Erythroblast (primary cell): ENCODE measurements around the gene ARID4A.

Source experiments
- GATA1 ChIP-seq: IDR thresholded peaks from 2 replicates; pipeline ENCODE4 v1.6.1; 2011; ENCODE audit warnings: low read depth, mild to moderate bottlenecking, control low read depth, low read length, moderate library complexity
- POLR2A ChIP-seq: IDR thresholded peaks from 2 replicates; pipeline ENCODE4 v1.6.1; 2011; ENCODE audit warnings: mild to moderate bottlenecking, low read length

DNA sequence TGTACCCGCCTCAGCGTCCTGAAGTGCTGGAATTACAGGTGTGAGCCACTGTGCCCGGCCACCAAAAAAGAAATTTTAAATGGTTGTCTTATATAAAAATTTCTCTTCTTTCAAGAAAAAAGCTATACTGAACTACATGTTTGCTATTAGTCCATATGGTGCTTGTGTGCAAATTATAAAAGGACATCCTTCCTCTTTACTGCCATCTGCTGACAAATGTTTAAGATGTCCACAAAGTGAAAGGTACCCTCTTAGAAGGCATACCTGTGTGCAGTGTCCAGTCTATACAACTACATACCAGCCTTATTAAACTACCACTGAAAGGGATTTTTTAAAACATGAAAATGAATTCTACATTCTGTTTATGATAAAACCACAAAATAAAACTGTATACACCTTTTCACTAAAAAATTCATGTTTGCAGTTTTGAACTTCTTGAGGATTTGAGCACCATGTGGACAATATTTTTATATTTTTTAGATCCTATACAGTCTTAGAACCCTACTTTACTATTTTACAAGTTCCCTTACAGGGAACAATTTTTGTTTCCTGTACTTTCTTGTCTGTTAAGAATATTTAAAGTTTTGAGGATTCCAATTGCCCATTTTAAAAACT is 64.5 kb downstream of the ARID4A start:
- TF ChIP-seq POLR2A, result no peak
- TF ChIP-seq GATA1, result no peak
